GM21515 (cell line): ENCODE measurements around the gene MS4A2.
"Not testable (repeated sequence)": the region's sequence is repeated elsewhere in the genome, so short reads cannot be mapped to it uniquely, and the experiment has no call there.

Experiments used
- ATAC-seq: cut with Tn5 transposase; IDR thresholded peaks from one replicate; pipeline ENCODE4 v1.9.1; 2021; ENCODE audit not compliant: unreplicated experiment

Gene MS4A2

DNA sequence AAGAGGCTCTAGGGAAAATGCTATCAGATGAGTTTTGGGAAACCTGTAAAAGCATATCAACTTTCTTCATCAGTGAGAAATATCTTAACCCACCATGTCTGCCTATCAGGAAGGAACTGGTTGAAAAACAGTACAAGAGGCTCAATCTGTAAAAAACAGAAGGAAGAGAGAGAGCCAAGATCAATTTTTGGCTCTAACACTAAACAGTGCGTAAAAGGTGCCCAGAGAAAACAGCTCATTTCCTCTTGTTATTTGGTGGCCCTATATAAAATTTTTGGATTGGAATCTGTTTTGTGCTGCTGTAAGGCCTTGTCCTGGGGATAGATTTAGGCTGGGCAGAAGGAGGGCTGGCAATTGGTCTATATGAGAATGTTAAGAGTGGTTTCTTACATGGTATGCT is 12.1 kb downstream of the MS4A2 start:
- no peak for ATAC-seq

DNA sequence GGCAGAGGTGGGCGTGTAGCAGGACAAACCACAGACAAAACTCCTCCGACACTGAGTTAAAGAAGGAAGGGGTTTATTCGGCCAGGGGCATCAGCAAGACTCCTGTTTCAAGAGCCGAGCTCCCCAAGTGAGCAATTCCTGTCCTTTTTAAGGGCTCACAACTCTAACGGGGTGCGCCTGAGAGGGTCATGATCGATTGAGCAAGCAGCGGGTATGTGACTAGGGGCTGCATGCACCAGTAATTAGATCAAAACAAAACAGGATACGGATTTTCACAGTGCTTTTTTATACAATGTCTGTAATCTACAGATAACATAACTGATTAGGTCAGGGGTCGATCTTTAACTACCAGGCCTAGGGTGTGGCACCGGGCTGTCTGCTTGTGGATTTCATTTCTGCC is 12.9 kb downstream of the MS4A2 start:
- not testable (repeated sequence) for ATAC-seq

DNA sequence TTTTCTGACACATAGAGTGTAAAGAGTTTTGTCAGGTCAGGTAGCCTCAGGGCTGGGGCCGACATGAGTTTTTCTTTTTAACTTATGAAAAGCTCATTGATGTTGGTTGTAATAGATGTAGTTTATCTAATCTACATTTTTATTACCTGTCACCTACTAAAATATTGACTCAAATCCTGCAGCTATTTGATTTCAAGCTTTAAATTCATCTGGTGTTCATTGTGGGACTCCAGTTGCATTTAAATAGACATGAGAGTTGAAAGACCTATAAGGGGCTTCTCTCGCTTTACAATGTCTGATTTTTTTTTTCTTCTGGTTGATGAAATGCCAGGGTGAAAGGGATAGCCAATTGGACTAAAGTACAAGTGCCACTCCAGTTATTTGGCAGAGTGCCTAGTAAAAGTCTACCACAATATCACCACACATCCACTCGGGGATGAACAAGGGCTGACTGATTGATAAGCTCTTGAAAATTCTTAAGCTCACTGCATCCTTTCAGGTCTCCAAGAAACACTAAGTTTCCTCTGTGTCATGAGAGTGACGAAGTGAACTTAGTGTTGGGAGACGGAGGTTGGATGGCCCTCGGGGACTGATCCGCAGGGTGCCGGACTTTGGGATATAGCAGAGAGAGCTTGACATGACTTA is 16.1 kb downstream of the MS4A2 start:
- ATAC-seq = not testable (repeated sequence)

DNA sequence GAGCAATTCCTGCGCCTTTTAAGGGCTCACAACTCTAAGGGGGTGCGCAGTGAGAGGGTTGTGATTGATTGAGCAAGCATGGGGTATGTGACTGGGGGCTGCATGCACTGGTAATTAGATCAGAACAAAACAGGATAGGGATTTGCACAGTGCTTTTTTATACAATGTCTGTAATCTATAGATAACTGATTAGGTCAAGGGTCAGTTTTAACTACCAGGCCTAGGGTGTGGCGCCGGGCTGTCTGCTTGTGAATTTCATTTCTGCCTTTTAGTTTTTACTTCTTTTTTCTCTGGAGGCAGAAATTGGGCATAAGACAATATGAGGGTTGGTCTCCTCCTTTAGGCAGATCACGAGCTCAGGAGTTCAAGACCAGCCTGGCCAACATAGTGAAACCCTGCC is 20.2 kb downstream of the MS4A2 start:
- ATAC-seq = not testable (repeated sequence)

DNA sequence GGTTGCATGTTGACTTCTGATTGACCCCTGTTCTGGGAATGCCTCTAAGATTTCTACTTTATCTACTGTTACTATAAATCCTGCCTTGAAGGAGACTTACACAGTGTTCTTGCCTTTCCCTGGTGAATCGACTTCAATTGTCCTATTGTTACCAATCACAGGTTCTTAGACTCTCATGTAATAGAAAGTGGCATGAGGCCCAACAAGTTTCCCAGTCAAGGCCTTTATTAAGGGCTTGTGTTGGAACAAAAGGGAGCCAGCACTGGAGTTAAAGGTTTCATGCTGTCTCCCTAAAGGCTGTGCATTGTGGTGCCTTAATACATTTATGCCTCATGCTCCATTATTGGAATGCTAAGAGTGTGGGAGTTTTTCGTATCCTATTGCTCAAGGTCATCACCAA is 23.3 kb downstream of the MS4A2 start:
- no peak for ATAC-seq

DNA sequence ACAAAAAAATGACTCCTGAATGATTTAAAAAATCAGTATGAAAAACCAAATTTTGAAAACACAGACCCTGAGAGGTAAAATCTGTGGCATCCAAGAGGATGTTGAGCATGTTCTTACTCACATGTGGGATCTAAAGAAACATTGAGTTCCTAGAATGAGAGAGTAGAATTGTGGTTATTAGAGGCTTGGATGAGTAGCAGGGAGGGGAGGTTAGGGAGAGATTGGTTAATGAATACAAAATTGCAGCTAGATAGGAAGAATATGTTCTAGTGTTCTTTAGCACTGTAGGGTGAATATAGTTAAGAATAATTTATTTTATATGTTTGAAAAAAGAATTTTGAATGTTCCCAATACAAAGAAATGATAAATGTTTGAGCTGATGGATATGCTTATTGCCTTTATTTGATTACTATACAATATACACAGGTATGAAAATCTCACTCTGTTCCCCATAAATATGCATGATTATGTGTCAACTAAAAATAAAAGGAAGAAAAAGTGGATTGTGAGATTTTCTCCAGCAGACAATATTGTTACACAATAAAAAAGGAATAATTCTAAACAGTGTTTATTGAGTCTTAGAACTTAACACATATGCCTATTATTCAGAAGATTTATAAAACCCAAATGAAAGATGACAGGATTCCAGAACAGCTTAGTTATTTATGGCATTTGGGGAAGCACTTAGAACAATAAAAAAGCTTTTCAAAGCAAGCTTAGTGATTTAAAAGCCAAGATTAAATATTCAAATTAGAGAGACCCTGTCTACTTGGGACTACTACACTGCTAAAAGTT is 28.7 kb downstream of the MS4A2 start:
- no peak for ATAC-seq

DNA sequence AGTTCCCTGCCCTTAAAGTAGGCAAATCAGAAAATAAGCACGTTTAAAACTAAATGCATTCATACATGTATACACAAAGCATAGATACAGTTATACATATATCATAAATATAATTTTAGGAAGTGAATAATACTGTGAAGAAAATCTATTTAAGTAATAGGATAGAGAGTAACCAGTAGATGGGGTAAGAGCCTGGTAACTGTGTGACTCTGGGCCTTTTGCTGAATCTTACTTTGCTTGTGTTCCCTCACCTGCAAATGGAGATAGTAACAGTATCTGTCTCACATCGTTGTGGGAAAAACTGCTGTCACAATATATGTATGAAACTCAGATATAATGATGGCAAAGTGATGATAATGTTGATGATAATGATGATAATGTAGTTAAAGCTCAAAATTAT is 29.9 kb downstream of the MS4A2 start:
- ATAC-seq = no peak

DNA sequence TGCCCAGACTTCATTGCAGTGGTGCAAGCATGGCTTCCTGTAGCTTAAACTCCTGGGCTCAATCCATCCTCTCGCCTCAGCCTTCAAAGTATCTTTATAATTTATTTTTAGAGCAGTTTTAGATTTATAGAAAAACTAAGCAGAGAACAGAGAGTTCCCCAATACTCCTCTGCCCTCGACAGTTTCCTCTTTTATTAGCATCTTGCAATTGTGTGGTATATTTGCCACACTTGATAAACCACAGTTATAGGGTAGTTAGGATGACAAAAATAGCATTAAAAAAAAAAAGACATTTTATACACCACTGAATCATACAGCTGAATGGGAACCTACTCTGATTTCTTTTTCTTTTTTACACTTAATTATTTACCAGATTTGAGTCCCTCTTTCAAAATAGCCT is 31.2 kb downstream of the MS4A2 start:
- ATAC-seq = no peak

DNA sequence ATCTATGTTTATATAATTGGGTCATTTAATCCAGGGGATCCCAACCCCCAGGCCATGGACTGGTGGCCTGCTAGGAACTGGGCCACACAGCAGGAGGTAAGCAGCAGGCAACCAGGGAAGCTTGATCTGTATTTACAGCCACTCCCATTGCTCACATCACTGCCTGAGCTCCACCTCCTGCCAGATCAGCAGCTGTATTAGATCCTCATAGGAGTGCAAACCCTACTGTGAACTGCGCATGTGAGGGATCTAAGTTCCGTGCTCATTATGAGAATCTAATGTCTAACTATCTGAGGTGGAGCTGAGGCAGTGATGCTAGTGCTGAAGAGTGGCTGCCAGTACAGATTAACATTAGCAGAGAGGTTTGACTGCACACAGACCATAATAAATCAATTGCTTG is 32.8 kb downstream of the MS4A2 start:
- no peak for ATAC-seq

DNA sequence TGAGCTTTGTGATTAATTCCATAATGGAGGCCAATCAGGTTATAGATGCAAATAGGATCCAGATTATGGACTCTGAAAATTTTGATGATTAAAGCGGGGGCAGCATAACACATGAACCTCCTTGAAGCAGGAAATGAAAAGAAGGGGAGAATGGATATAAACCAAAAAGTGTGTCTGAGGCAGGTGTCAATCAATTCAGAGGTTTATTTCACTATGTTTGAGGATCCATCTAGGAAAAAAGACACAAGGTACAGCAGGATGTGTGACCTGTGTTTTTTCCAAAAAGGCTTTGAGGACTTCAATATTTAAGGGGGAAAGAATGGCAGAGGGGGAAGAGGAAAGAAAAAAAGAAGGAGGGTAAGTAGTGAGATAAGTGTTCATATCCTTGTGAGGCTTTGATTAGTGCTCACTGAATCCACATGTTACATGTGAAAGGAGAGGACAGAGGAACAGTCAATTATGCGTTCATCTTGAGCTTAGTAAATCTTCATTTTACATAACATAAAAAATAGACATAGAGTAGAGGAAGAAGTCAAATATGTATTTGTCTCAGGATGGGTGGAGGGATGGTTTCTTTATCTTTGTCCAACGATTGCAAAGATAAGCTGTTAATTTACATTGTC is 34.1 kb downstream of the MS4A2 start:
- ATAC-seq = no peak

DNA sequence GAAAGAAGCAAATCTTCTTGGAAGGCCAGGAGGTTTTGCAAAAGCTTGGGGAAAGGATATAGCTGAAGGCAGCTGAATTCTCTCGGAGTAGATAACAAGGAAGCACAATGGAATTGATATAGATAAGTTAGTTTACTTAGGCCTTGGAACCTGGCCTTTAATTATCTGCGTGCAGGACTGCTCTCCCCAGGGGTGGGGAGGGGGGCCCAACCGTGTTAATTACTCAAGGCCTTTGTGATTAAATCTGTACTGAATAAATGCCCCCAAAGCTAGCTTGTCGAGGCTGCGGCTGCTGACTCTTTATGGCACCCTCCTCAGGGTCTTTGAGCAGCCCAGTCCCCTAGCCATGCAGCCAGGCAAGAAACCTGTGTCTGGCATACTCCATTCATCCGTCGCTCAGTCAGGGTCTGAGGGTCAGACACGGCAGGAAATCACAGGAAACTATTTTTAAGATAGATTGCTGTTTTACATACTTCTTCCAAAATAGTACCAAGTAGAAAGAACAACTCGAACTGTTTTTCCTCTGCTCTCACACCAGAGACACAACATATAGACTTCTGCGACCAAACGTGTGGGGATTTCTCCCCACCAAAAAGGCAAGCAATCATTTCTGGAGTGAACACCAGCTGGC is 36.5 kb downstream of the MS4A2 start:
- ATAC-seq = no peak

DNA sequence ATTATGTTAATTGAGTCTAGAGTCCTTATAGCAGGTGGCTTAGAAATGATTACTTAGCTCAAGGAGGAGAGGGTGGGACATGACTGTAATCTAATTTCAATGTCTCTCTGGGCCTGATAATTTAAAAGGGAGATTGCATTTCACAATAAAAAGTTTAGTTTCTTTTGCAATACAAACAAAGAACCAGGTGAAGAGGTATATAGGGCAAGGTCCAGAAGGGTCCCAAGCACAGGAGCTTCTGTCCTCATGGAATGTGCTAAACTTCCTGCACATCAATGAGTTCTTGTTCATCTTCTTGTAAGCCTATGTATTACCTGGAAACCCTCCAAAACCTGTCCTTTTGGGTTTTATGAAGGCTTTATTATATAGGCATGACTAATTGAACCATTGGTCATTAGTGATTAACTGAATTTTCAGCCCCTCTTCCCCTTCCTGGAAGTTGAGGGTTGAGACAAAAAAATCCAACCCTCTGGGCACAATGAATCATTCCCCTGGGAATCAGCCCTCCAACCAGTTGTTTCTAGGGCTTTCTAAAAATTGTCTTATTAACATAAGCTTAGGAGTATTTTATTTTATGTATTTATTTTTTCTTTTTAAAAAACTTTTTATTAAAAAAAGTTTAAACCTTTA is 37.6 kb downstream of the MS4A2 start:
- no peak for ATAC-seq

DNA sequence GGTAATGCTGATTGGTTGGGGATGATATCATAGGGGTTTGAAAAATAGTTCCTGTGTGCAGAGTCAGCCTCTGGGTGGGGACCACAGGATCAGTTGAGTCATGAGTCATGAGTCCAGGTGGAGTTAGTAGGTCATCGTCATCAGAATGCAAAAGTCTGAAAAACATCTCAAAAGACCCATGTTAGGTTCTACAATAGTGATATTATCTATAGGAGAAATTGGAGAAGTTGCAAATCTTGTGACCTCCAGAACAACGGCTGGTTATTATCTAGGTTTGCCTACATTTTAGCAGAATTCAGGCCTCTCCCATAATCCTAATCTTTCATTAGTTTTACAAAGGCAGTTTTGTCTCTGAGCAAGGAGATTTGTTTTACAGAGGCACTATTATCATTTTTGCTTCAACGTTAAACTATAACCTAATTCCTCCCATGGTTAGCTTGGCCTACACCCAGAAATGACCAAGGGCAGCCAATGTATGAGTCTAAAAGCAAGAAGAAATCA is 38.9 kb downstream of the MS4A2 start:
- no peak for ATAC-seq

DNA sequence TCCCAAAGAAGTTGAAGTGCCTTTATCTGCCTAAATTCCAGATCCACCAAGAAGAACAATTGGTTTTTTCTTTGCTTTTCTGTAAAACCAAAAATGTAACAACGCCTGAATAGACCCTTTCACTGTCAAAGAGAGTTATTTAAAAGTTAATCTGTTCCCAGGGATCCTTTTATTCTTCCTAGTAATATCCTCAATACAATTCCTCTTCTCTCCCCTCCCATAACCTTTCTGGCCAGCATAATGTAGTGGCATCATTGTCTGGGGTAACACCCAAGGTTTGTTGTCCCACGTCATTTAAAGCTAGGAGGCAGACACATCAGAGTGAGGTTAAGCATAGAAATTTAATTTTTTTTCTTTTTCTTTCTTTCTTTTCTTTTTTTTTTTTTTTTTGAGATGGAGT is 39.9 kb downstream of the MS4A2 start:
- ATAC-seq = no peak

DNA sequence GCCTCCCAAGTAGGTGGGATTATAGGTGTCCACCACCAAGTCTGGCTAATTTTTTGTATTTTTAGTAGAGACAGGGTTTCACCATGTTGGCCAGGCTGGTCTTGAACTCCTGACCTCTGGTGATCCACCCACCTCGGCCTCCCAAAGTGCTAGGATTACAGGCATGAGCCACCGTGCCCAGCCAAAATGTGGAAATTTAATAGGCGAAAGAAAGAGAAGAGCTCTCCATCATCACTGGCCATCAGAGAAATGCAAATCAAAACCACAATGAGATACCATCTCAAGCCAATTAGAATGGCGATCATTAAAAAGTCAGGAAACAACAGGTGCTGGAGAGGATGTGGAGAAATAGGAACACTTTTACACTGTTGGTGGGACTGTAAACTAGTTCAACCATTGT is 40.4 kb downstream of the MS4A2 start:
- not testable (repeated sequence) for ATAC-seq

DNA sequence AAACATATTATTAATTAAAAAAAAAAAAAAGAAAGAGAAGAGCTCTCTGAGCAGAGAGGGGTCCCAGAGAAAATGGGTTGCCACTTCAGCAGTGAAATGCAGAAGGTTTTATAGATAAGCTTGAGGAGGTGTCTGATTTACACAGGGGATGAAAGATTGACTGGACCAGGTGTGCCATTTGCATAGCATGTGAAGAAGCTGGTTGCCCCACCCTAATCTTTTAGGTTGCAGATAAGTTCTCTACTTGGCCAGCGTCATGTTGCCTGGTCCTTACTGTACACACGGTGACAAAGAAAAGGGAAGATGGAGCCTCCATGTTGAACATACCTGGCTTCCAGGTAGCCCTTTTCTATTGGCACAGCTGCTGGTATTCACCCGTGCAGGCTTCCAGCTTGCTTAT is 41.4 kb downstream of the MS4A2 start:
- ATAC-seq = no peak

DNA sequence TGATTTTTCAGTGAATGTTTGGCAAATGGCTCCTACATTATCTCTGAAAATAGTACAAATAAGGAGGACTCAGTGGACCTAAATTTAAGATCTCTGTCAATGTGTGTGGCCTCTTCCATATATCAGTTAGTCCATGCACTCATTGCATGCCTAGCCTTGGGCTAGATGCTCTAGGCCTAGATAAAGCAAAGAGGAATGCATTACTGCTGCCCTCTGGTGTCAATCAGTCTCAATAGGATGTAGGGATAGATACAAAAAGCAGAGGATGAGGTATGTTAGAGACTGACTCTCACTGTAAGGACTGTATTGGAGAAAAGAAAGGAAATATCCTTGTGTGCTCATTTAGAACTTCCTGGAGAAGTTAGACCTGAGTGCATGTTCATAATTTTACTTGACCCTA is 42.0 kb downstream of the MS4A2 start:
- no peak for ATAC-seq

DNA sequence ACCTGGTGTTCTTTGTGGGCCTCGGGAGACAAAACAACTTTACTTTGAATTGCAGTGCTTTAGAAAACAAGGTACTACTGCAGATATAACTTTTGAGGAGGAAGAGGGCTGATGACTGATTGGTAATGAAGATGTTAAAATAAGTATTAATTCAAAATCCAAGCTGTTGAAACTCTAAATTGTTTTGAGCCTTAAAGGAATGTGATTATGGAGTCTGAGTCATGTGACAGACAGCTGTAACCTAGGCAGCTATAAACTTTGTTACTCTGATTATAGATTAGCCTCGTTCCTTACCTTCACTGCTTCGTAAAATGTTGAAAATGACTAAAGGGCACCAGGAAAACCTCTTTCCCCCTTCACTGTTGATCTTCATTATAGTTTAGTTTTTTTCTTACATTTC is 43.4 kb downstream of the MS4A2 start:
- ATAC-seq = no peak

DNA sequence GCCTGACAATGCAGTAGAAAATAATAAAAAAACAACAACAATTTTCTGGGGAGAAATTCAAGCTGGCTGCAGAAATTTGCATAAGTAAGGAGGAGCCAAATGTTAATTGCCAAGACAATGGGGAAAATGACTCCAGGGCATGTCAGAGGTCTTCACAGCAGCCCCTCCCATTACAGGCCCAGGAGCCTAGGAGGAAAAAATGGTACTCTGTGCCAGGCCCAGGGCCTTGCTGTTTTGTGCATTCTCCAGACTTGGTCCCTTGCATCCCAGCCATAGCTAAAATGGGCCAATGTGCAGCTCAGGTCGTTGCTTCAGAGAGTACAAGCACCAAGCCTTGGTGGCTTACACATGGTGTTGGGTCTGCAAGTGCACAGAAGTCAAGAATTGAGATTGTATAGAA is 45.5 kb downstream of the MS4A2 start:
- no peak for ATAC-seq

DNA sequence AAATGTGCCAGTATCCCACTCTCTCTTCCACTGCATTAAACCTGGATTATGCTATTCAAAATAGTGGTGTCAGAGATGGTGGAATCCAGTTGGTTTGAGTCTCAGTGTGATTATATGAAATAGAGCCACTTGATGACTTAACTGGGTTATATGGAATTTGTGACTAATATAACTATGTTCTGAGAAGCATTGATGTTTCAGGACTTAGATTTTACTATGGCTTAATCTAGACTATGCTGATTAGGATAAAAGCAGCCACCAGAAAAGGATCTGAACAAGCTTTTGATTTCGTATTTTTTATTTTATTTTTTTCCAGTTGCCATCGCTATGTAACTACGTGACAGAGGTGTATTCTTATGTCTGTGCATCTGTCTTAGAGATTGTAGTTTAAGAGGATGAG is 55.3 kb downstream of the MS4A2 start:
- no peak for ATAC-seq

DNA sequence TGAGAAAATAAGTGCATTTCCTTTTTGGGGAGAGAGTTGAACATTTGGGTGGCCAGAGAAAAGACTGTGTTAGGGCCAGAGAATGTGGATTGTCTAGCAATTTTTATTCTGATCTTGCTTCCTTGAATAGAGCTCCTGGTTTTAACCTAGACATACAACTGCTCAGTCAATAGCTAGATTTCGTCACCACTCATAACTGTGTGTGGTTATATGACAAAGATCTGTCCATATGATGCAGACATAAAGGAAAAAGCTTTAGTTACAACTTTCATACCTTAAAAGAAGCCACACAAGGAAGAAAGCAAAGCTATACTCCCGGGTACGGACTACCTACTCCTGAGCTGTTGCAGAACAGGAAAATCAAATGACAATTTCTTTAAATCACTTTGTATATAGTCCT is 57.2 kb downstream of the MS4A2 start:
- no peak for ATAC-seq
